ENCODE measurements around the gene DERL2. TPM values are rescaled to one million over a fixed set of nuclear protein-coding genes. Genes with fewer than 3 reads are reported as not detected.
"Not testable (repeated sequence)": the region's sequence is repeated elsewhere in the genome, so short reads cannot be mapped to it uniquely, and the experiment has no call there.

DERL2 gene
- polyA plus RNA-seq, 10 donors, result 38.8 to 57.3 (median 48.1) TPM

DNA sequence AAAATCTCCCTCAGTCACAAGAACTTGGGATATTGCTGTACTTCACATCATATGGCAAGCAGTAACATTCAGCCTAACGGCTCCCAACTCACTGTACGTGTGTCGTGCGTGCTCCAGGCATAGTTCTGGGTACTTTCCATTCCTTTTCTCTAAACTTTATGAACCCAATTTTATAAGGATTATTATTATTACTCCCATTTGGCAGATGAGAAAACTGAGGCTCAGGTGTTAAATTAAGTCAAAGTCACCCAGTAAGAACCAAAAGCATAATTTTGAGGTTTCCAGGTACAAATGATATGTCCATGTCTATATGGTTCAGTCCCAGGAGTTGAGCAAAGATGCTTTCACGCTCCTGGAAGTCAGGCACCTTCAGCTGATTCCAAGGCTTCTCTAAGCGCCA, 42.2 kb downstream of the DERL2 start:
- no peak for DNase-seq

DNA sequence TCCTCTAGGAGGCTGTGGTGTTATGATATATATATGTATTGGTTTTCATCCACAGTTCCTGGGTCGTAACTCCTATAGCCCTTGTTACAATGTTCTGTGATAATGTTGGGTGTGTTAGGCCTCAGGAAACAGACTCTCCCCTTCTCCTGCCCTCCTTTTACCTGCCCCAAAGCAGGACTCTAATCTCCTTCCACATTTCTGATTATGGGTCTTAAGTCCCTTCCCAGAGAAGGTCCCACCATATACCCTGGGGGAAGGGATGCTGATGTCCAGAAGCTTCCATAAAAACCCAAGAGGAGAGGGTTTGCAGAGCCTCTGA, 46.6 kb downstream of the DERL2 start:
- no peak for DNase-seq

- DNase-seq, result peak; percentile 91 to 97 (median 96)
Observed at GRCh38 chr17:5438716-5439445, 47.1 kb downstream of the DERL2 start, which contains the start of gene C1QBP. C1QBP (minus strand) TSS chr17:5439155; CDS start chr17:5439073, 82 bp downstream.

DNA sequence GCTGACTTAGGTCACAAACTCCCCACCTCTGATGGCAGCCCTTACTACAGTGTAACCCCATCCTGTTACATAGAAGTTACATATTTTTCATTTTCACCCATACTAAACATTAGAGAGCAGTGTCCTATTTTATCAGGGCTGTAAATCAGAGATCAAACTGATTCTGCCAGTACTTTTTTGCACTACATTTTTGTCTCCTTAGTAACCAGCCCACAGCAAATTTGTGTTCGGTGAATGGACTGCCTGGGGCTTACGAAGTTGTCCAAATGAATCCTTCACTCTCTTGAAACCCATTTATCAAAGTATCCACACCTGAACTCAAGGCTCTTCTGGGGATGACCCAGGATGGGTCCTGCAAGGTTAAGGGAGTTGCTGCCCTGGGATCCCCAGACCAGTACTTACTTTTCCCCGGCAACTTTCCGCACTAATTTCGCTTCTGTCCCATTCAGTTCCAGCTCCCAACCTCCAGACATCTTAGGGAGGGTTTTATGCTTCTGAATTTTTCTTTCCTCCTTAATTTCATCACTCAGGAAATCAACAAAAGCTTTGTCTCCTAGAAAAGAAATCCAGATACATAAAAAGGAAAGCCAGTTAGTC, 48.2 kb downstream of the DERL2 start:
- no peak for DNase-seq

GRCh38 chr17:5435781-5436315, 50.1 kb downstream of the DERL2 start:
- DNase-seq, result not testable (repeated sequence)

GRCh38 chr17:5434984-5435383, 51.0 kb downstream of the DERL2 start:
- DNase-seq, result no peak

GRCh38 chr17:5431949-5432556, 53.9 kb downstream of the DERL2 start:
- DNase-seq, result no peak

GRCh38 chr17:5431234-5431633, 54.7 kb downstream of the DERL2 start:
- DNase-seq, result not testable (repeated sequence)

DNA sequence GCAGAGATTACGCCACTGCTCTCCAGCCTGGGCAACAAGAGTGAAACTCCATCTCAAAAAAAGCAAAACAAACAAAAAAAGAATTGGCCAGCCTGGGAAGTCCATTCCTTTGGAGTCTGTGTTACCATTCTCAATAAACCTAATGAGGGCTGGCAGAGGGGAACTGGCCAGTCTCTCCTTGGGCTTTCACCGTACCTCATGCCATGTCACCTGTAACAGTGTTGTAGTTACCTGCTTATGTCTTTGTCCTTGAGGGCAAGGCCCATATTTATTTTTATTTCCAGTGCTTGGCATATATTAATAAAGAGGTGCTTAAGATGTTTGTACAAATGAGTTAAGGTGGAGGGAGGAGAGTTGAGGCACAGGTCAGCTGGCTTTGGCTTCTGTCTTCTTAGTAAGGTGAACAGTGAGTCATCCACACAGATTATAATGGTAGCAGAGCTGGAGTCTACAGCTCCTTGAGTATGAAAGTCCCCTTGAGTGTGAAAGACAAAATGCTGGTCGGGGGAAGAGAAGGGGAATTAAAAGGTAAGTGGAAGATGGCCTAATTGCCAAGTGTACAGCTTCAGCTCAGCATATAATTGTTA, 55.5 kb downstream of the DERL2 start:
- no peak for DNase-seq

DNA sequence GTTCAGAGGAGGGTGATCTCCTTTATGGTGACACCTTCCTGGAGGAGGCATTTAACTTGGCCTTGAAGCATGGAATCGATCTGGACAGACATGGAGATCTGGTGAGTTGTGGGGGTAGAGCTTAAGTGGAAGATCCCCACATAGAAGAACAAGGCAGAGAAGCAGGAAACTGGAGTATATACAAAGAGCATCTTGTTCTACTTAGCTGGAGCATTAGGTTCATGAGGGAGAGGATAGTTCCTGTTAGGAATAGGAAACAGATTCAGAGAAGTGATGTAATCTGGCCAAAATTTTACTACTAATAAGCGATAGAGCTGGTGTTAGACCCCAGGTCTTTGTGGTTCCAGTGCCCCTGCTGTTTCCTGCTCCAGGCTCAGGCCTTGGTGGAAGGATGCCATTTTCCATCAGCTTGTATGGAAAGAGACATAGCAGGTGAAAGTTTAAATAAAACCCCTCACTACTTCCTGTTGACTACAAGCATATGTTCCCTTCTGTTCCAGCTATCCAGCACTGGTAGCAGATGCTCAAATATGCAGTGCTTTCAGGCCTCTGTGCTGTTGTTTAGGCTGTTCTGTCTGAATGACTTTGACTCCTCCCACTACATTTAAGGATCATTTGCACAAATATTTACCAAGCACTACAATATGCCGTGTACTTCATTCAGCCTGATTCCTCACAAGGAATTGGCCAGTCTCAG, 56.6 kb downstream of the DERL2 start:
- DNase-seq, result no peak

GRCh38 chr17:5425826-5426225, 60.2 kb downstream of the DERL2 start:
- DNase-seq, result no peak

DNA sequence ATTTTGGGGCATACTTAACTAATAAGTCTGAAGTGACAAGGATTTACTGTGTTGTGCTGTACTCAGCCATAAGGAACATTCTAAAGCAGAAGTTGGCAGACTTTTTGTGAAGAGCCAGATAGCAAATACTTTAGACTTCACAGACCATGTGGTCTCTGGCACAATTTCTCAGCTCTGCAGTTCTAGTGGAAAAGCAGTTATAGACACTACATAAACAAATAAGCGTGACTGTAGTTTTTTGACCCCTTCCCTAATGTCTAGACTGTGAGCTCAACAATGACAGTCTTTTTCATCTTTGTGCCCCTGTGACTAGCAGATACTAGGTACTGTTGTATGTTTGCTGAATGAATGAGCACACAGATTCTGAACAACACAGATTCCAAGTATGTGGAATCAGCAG, 61.1 kb downstream of the DERL2 start:
- DNase-seq, result no peak

GRCh38 chr17:5422505-5422904, 63.5 kb downstream of the DERL2 start:
- DNase-seq, result peak in 1 of 3 donors; percentile 30

Other genes starting within 250 kb of the DERL2 start
- gene RABEP1, start 203.9 kb downstream of the DERL2 start, polyA plus RNA-seq (ENCODE audit: insufficient read length in 10 of 10), result 10 to 100 TPM; 45.4 to 75.4 (median 55.1) TPM
- 10 to 100 TPM; 40.4 to 52.3 (median 43.9) TPM for gene NUP88, start 66.5 kb downstream of the DERL2 start, polyA plus RNA-seq (ENCODE audit: insufficient read length in 10 of 10)
- 10 to 100 TPM; 40.0 to 57.0 (median 47.0) TPM for gene RPAIN, start 66.0 kb downstream of the DERL2 start, polyA plus RNA-seq (ENCODE audit: insufficient read length in 10 of 10)
- gene C1QBP, start 47.0 kb downstream of the DERL2 start, polyA plus RNA-seq (ENCODE audit: insufficient read length in 10 of 10), result 100 to 1,000 TPM; 104 to 132 (median 119) TPM
- 10 to 100 TPM; 10.0 to 15.6 (median 12.7) TPM for gene DHX33, start 17.2 kb downstream of the DERL2 start, polyA plus RNA-seq (ENCODE audit: insufficient read length in 10 of 10)
- gene MIS12, start 388 bp upstream of the DERL2 start, polyA plus RNA-seq (ENCODE audit: insufficient read length in 10 of 10), result 10 to 100 TPM; 19.1 to 28.4 (median 24.1) TPM
- 10 to 100 TPM; 45.0 to 79.3 (median 60.6) TPM for gene NLRP1, start 98.3 kb upstream of the DERL2 start, polyA plus RNA-seq (ENCODE audit: insufficient read length in 10 of 10)